B cell (primary cell): ENCODE data around the gene FSIP1. TPM values are rescaled to one million over a fixed set of nuclear protein-coding genes. Genes with fewer than 3 reads are reported as not detected.

Experiments
- ATAC-seq: fragments of 200-7000 bp; cut with Tn5 transposase; one replicate; pipeline ENCODE4 v1.10.0; 2021; ENCODE audit warnings: low read depth, mild to moderate bottlenecking, moderate number of reproducible peaks, moderate library complexity
- CTCF ChIA-PET: fragments of 350-600 bp; sonication (Branson Sonifier 250); formaldehyde crosslinking; loops from one replicate; lab custom pipeline; 2021; ENCODE audit warnings: antibody characterized with exemption, inconsistent platforms; lab: Charles Lee
- POLR2A ChIA-PET: fragments of 350-600 bp; sonication (Branson Sonifier 250); formaldehyde crosslinking; loops from one replicate; lab custom pipeline; 2021; ENCODE audit warnings: antibody characterized with exemption; lab: Charles Lee
- DNase-seq: peaks from one replicate; pipeline ENCODE4 v3.0.0; 2013
- H2AFZ ChIP-seq: 2 replicates; pipeline ENCODE4 v1.6.1; 2012; ENCODE audit warnings: mild to moderate bottlenecking, low read depth, low read length; ENCODE audit not compliant: insufficient read depth, poor library complexity, severe bottlenecking
- H3K27ac ChIP-seq, 2 donors: 1 replicate in 1 of 2; 2 replicates in 1 of 2; pipeline ENCODE4 v1.5.1; 2012 to 2013; ENCODE audit warnings: low read length in 2 of 2, mild to moderate bottlenecking in 2 of 2, moderate library complexity in 1 of 2
- H3K27me3 ChIP-seq, 4 experiments: fragments of 200-600 bp in 1 of 4; sonication (generic) in 1 of 4; replicated peaks in 1 of 4; 1 replicate in 2 of 4; 2 replicates in 2 of 4; pipeline versions ENCODE4 v1.6.1 to v1.7.0; 2013 to 2016; ENCODE audit warnings: low read length in 3 of 4, mild to moderate bottlenecking in 2 of 4, mixed read lengths in 1 of 4, moderate library complexity in 1 of 4; ENCODE audit not compliant: insufficient read depth in 4 of 4, control insufficient read depth in 3 of 4; ENCODE audit errors: control extremely low read depth in 1 of 4
- H3K36me3 ChIP-seq, 2 experiments: replicated peaks in 1 of 2; 1 replicate in 1 of 2; 2 replicates in 1 of 2; pipeline versions ENCODE4 v1.6.1 to v1.7.1; 2013; ENCODE audit warnings: low read length in 1 of 2; ENCODE audit not compliant: insufficient read depth in 2 of 2, control insufficient read depth in 1 of 2; ENCODE audit errors: control extremely low read depth in 1 of 2, extremely low read depth in 1 of 2
- H3K4me1 ChIP-seq, 2 donors: fragments of 200-600 bp in 1 of 2; sonication (generic) in 1 of 2; 1 replicate in 1 of 2; 2 replicates in 1 of 2; pipeline versions ENCODE4 v1.5.1 to v1.6.1; 2013 to 2017; ENCODE audit warnings: low read length in 2 of 2; ENCODE audit not compliant: control insufficient read depth in 2 of 2, insufficient read depth in 2 of 2
- H3K4me2 ChIP-seq: replicated peaks from 2 replicates; pipeline ENCODE3; 2012; ENCODE audit warnings: mild to moderate bottlenecking, low read depth, low read length; ENCODE audit not compliant: poor library complexity, severe bottlenecking
- H3K4me3 ChIP-seq, 5 experiments: fragments of 200-600 bp in 1 of 5; sonication (generic) in 1 of 5; 1 replicate in 3 of 5; 2 replicates in 2 of 5; pipeline versions ENCODE4 v1.5.1 to v1.7.0; 2011 to 2016; ENCODE audit warnings: low read length in 4 of 5, mild to moderate bottlenecking in 4 of 5, low read depth in 2 of 5, control low read depth in 1 of 5, moderate library complexity in 1 of 5; ENCODE audit not compliant: insufficient read depth in 1 of 5; ENCODE audit errors: control extremely low read depth in 1 of 5, extremely low read depth in 1 of 5
- H3K79me2 ChIP-seq: fragments of 200-600 bp; sonication (generic); one replicate; pipeline ENCODE4 v1.6.0; 2016; ENCODE audit warnings: low read length; ENCODE audit not compliant: control insufficient read depth, insufficient read depth
- H3K9ac ChIP-seq: fragments of 200-600 bp; sonication (generic); 2 replicates; pipeline ENCODE4 v1.6.1; 2017; ENCODE audit warnings: mild to moderate bottlenecking, low read length, moderate library complexity
- H3K9me3 ChIP-seq, 3 donors: one replicate each; pipeline versions ENCODE4 v1.6.1 to v1.7.1; 2013; ENCODE audit warnings: low read length in 2 of 3; ENCODE audit not compliant: control insufficient read depth in 2 of 3, insufficient read depth in 1 of 3; ENCODE audit errors: control extremely low read depth in 1 of 3
- H4K20me1 ChIP-seq: 2 replicates; pipeline ENCODE4 v1.6.0; 2012; ENCODE audit warnings: mild to moderate bottlenecking, low read length; ENCODE audit not compliant: insufficient read depth, control insufficient read depth, poor library complexity, severe bottlenecking
- H3K27ac Mint-ChIP-seq: one replicate; pipeline ENCODE4 v1.8.0; 2021; ENCODE audit warnings: mixed read lengths
- H3K27me3 Mint-ChIP-seq: one replicate; pipeline ENCODE4 v1.8.0; 2021; ENCODE audit warnings: mixed read lengths
- H3K4me1 Mint-ChIP-seq: one replicate; pipeline ENCODE4 v1.8.0; 2021; ENCODE audit warnings: mixed read lengths
- H3K4me3 Mint-ChIP-seq: one replicate; pipeline ENCODE4 v1.8.0; 2021; ENCODE audit warnings: mixed read lengths
- H3K9me3 Mint-ChIP-seq: one replicate; pipeline ENCODE4 v1.8.0; 2022; ENCODE audit warnings: mixed read lengths; ENCODE audit not compliant: insufficient read depth
- CTCF ChIP-seq: fragments of 200-600 bp; IDR thresholded peaks from one replicate; pipeline ENCODE4 v1.8.0; 2022; ENCODE audit warnings: antibody characterized with exemption, mild to moderate bottlenecking
- EZH2 ChIP-seq: IDR thresholded peaks from 2 replicates; pipeline ENCODE4 v1.6.1; 2012; ENCODE audit warnings: borderline replicate concordance, low read depth, mild to moderate bottlenecking, moderate library complexity, low read length; ENCODE audit not compliant: insufficient read depth, poor library complexity, severe bottlenecking
- WGBS: methylation state at CpG from one replicate; pipeline ENCODE4 v1.1.5; 2013; ENCODE audit warnings: missing lambda C conversion rate; ENCODE audit not compliant: insufficient coverage; 5-methylcytosine and 5-hydroxymethylcytosine counted together
- intact Hi-C: fragments of 100-400 bp; cut with micrococcal nuclease; formaldehyde crosslinking; loops from one replicate; pipeline ENCODE4 v1.10.0; 2022
- polyA plus RNA-seq: library from polyadenylated mRNA; depleted of rRNA; stranded (reverse); fragments of >200 nt; gene quantifications from 2 replicates; pipeline ENCODE4 v1.2.3, GENCODE V29; 2012
- total RNA-seq, 2 donors: library from RNA; stranded (reverse); fragments of 120-200 nt in 1 of 2; gene quantifications; 1 replicate in 1 of 2; 2 replicates in 1 of 2; pipeline versions ENCODE4 v1.2.3 to v1.2.4, GENCODE V29; 2013 to 2022

Gene FSIP1
- total and polyA plus RNA-seq, 2 donors (not counting 1 experiment from before 2014, with no cell fraction given) = 0.19 to 0.49 TPM

GRCh38 chr15:39794954-39795353 lies 12.3 kb upstream of the FSIP1 start:
- Histone ChIP-seq H3K4me2 (no peak overlapping the region), H3K27ac (no peak overlapping the region), H3K4me3 (no peak overlapping the region), H2AFZ (no peak overlapping the region), H3K9ac (no peak overlapping the region), H3K36me3 (no peaks in the 10 kb centered on the region), H3K79me2 (no peaks in the 10 kb centered on the region), H4K20me1 (no peaks in the 10 kb centered on the region), H3K9me3 (no peaks in the 10 kb centered on the region), H3K27me3 (peaks cover 0 to 12% (median 6%) of the 10 kb centered on the region in 4 experiments), H3K4me1 (no peaks in the 10 kb centered on the region)
- ChIA-PET POLR2A (no interaction called here), CTCF (no interaction called here)
- no peak overlapping the region for H3K27ac Mint-ChIP-seq
- no peak overlapping the region for H3K4me3 Mint-ChIP-seq
- DNase-seq (no peak), ATAC-seq (no peak)
- intact Hi-C loops = no loop called here
- no peaks in the 10 kb centered on the region for H3K4me1 Mint-ChIP-seq
- no peaks in the 10 kb centered on the region for H3K9me3 Mint-ChIP-seq
- WGBS = 71% methylated on average over 1 of the region's 3 CpGs
- peaks cover 37% of the 10 kb centered on the region for H3K27me3 Mint-ChIP-seq
- TF ChIP-seq EZH2 (no peak), CTCF (no peak)

- Histone ChIP-seq H4K20me1 (no peaks in the 10 kb centered on the region), H3K9ac (no peak overlapping the region), H3K4me2 (no peak overlapping the region), H3K27me3 (peaks cover 0 to 12% (median 6%) of the 10 kb centered on the region in 4 experiments), H3K4me3 (no peak overlapping the region), H3K36me3 (no peaks in the 10 kb centered on the region), H2AFZ (no peak overlapping the region), H3K9me3 (no peaks in the 10 kb centered on the region), H3K4me1 (no peaks in the 10 kb centered on the region), H3K79me2 (no peaks in the 10 kb centered on the region), H3K27ac (no peak overlapping the region)
- ATAC-seq (no peak), DNase-seq (no peak)
- CTCF ChIA-PET = interaction anchor here (0.7 kb wide), 1 partner anchor 549 kb away, joined by 3 read pairs; no protein-coding TSS in a partner anchor
- intact Hi-C loops = no loop called here
- Mint-ChIP-seq H3K27ac (no peak overlapping the region), H3K4me3 (no peak overlapping the region), H3K9me3 (no peaks in the 10 kb centered on the region), H3K27me3 (peaks cover 33% of the 10 kb centered on the region), H3K4me1 (no peaks in the 10 kb centered on the region)
- no CpG with 5 or more reads among the region's 4 CpGs for WGBS
- TF ChIP-seq CTCF = no peak
- no peak for TF ChIP-seq EZH2
- POLR2A ChIA-PET = no interaction called here
These were observed 11.3 kb upstream of the FSIP1 start for GRCh38 chr15:39793923-39794322.
